H1 (cell line): Measurements from ENCODE around the gene TRIM44. TPM values are rescaled to one million over a fixed set of nuclear protein-coding genes. Genes with fewer than 3 reads are reported as not detected.

Source experiments
- BRCA1 ChIP-seq: IDR thresholded peaks from 2 replicates; pipeline ENCODE4 v1.6.1; 2012; ENCODE audit warnings: low read depth, low read length, improper control_type of control experiment
- CHD2 ChIP-seq: IDR thresholded peaks from 2 replicates; pipeline ENCODE4 v1.6.1; 2012; ENCODE audit warnings: low read length, improper control_type of control experiment
- GABPA ChIP-seq: IDR thresholded peaks from 2 replicates; pipeline ENCODE4 v1.6.1; 2011; ENCODE audit warnings: mild to moderate bottlenecking, low read length, moderate library complexity, borderline replicate concordance; ENCODE audit not compliant: insufficient read depth
- SUZ12 ChIP-seq: fragments of 200-600 bp; sonication (generic); IDR thresholded peaks from 2 replicates; pipeline ENCODE4 v1.6.1; 2012; ENCODE audit warnings: mild to moderate bottlenecking, inconsistent platforms, low read length, moderate library complexity, mixed read lengths
- TBP ChIP-seq: IDR thresholded peaks from 2 replicates; pipeline ENCODE4 v1.6.1; 2011; ENCODE audit warnings: low read depth, low read length, improper control_type of control experiment
- polyA plus RNA-seq, 7 experiments: library from polyadenylated mRNA; depleted of rRNA in 3 of 7; stranded (reverse) in 5 of 7; unstranded in 2 of 7; fragments of >200 nt in 5 of 7; fragments of 200-250 nt in 2 of 7; gene quantifications; 1 replicate in 5 of 7; 2 replicates in 1 of 7; 4 replicates in 1 of 7; pipeline versions ENCODE4 v1.2.1 to v1.2.3, GENCODE V29; 2011 to 2013; ENCODE audit warnings: missing spikeins in 2 of 7, mixed read lengths in 2 of 7
- total RNA-seq: library from RNA; stranded (reverse); fragmentation: NEBNext Ultra II Directional; extraction: Animal tissue kit (Norgen Biotek cat#: 25700); gene quantifications from 2 replicates; pipeline ENCODE4 v1.2.1, GENCODE V29; 2021
- TF ChIP-seq, protein P1 (sequence below): fragments of 300-600 bp; sonication (generic); IDR thresholded peaks from 2 replicates; pipeline ENCODE4 v1.7.1; 2012; ENCODE audit warnings: low read length, moderate library complexity, mild to moderate bottlenecking, inconsistent platforms; ENCODE audit not compliant: insufficient replicate concordance
- TF ChIP-seq, protein P2 (sequence below): IDR thresholded peaks from 2 replicates; pipeline ENCODE4 v1.6.1; 2012; ENCODE audit warnings: inconsistent platforms

The TRIM44 gene
- total and polyA plus RNA-seq, 2 of the 8 experiments (the other 6 are each of a cell fraction or from before 2014, with no cell fraction given), result 13.9 to 34.4 TPM

DNA sequence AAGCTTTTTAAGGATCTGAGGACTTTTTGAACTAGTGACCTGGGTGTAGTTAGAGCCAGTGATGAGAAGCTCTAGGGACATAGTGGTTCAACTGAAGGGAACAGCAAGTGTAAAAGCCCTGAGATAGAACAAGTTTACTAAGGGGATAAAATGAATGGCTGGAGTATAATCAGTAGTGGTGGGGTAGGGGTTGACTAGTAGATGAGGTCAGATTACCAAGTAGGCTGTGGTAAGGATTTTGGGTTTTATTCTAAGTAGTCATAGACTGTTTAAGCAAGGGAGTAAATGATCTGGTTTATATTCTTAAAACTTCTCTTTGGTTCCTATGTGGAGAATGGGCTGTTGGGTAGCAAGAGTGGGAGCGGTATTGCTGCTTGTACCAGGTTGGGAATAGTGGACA is 15.3 kb downstream of the TRIM44 start (continued):
- TF ChIP-seq, protein P1, sequence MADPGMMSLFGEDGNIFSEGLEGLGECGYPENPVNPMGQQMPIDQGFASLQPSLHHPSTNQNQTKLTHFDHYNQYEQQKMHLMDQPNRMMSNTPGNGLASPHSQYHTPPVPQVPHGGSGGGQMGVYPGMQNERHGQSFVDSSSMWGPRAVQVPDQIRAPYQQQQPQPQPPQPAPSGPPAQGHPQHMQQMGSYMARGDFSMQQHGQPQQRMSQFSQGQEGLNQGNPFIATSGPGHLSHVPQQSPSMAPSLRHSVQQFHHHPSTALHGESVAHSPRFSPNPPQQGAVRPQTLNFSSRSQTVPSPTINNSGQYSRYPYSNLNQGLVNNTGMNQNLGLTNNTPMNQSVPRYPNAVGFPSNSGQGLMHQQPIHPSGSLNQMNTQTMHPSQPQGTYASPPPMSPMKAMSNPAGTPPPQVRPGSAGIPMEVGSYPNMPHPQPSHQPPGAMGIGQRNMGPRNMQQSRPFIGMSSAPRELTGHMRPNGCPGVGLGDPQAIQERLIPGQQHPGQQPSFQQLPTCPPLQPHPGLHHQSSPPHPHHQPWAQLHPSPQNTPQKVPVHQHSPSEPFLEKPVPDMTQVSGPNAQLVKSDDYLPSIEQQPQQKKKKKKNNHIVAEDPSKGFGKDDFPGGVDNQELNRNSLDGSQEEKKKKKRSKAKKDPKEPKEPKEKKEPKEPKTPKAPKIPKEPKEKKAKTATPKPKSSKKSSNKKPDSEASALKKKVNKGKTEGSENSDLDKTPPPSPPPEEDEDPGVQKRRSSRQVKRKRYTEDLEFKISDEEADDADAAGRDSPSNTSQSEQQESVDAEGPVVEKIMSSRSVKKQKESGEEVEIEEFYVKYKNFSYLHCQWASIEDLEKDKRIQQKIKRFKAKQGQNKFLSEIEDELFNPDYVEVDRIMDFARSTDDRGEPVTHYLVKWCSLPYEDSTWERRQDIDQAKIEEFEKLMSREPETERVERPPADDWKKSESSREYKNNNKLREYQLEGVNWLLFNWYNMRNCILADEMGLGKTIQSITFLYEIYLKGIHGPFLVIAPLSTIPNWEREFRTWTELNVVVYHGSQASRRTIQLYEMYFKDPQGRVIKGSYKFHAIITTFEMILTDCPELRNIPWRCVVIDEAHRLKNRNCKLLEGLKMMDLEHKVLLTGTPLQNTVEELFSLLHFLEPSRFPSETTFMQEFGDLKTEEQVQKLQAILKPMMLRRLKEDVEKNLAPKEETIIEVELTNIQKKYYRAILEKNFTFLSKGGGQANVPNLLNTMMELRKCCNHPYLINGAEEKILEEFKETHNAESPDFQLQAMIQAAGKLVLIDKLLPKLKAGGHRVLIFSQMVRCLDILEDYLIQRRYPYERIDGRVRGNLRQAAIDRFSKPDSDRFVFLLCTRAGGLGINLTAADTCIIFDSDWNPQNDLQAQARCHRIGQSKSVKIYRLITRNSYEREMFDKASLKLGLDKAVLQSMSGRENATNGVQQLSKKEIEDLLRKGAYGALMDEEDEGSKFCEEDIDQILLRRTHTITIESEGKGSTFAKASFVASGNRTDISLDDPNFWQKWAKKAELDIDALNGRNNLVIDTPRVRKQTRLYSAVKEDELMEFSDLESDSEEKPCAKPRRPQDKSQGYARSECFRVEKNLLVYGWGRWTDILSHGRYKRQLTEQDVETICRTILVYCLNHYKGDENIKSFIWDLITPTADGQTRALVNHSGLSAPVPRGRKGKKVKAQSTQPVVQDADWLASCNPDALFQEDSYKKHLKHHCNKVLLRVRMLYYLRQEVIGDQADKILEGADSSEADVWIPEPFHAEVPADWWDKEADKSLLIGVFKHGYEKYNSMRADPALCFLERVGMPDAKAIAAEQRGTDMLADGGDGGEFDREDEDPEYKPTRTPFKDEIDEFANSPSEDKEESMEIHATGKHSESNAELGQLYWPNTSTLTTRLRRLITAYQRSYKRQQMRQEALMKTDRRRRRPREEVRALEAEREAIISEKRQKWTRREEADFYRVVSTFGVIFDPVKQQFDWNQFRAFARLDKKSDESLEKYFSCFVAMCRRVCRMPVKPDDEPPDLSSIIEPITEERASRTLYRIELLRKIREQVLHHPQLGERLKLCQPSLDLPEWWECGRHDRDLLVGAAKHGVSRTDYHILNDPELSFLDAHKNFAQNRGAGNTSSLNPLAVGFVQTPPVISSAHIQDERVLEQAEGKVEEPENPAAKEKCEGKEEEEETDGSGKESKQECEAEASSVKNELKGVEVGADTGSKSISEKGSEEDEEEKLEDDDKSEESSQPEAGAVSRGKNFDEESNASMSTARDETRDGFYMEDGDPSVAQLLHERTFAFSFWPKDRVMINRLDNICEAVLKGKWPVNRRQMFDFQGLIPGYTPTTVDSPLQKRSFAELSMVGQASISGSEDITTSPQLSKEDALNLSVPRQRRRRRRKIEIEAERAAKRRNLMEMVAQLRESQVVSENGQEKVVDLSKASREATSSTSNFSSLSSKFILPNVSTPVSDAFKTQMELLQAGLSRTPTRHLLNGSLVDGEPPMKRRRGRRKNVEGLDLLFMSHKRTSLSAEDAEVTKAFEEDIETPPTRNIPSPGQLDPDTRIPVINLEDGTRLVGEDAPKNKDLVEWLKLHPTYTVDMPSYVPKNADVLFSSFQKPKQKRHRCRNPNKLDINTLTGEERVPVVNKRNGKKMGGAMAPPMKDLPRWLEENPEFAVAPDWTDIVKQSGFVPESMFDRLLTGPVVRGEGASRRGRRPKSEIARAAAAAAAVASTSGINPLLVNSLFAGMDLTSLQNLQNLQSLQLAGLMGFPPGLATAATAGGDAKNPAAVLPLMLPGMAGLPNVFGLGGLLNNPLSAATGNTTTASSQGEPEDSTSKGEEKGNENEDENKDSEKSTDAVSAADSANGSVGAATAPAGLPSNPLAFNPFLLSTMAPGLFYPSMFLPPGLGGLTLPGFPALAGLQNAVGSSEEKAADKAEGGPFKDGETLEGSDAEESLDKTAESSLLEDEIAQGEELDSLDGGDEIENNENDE, result no peak
- TF ChIP-seq TBP (no peak), SUZ12 (no peak), CHD2 (no peak), BRCA1 (no peak), GABPA (no peak)
- TF ChIP-seq, protein P2, sequence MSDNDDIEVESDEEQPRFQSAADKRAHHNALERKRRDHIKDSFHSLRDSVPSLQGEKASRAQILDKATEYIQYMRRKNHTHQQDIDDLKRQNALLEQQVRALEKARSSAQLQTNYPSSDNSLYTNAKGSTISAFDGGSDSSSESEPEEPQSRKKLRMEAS, result no peak
